GM23338 (cell line): ENCODE results near the gene NPDC1. TPM values are rescaled to one million over a fixed set of nuclear protein-coding genes. Genes with fewer than 3 reads are reported as not detected.
"Not testable (repeated sequence)": the region's sequence is repeated elsewhere in the genome, so short reads cannot be mapped to it uniquely, and the experiment has no call there.

ENCODE experiments used
- ATAC-seq: fragments of 200-7000 bp; cut with Tn5 transposase; 3 replicates; pipeline ENCODE4 v1.9.1; 2020
- DNase-seq: peaks from one replicate; pipeline ENCODE4 v3.0.0-alpha.2; 2015; ENCODE audit warnings: low spot score
- H2AFZ ChIP-seq: fragments of 200-600 bp; sonication (generic); 2 replicates; pipeline ENCODE4 v1.8.0; 2016; ENCODE audit warnings: antibody characterized with exemption, mild to moderate bottlenecking, moderate library complexity
- H3F3A ChIP-seq: fragments of 200-600 bp; sonication (generic); replicated peaks from 2 replicates; pipeline ENCODE4 v1.8.0; 2017; ENCODE audit warnings: antibody characterized with exemption, mixed run types, low read depth
- H3K27ac ChIP-seq: fragments of 200-600 bp; sonication (generic); 2 replicates; pipeline ENCODE4 v1.6.1; 2016; ENCODE audit warnings: low read depth
- H3K27me3 ChIP-seq: fragments of 200-600 bp; sonication (generic); 2 replicates; pipeline ENCODE4 v1.8.0; 2016; ENCODE audit warnings: mild to moderate bottlenecking, mixed run types, moderate library complexity; ENCODE audit not compliant: insufficient read depth
- H3K36me3 ChIP-seq: fragments of 200-600 bp; sonication (generic); 2 replicates; pipeline ENCODE4 v1.8.0; 2016; ENCODE audit warnings: mild to moderate bottlenecking; ENCODE audit not compliant: insufficient read depth
- H3K4me1 ChIP-seq: fragments of 200-600 bp; sonication (generic); 2 replicates; pipeline ENCODE4 v1.8.0; 2016; ENCODE audit warnings: mild to moderate bottlenecking, moderate library complexity; ENCODE audit not compliant: insufficient read depth
- H3K4me2 ChIP-seq: fragments of 200-600 bp; sonication (generic); 2 replicates; pipeline ENCODE4 v1.7.1; 2017; ENCODE audit warnings: mixed run types
- H3K4me3 ChIP-seq: fragments of 200-600 bp; sonication (generic); 2 replicates; pipeline ENCODE4 v1.6.1; 2016; ENCODE audit warnings: mixed run types
- H3K79me2 ChIP-seq: fragments of 200-600 bp; sonication (generic); replicated peaks from 2 replicates; pipeline ENCODE4 v1.8.0; 2017; ENCODE audit warnings: mild to moderate bottlenecking; ENCODE audit not compliant: insufficient read depth
- H3K9me2 ChIP-seq: fragments of 200-600 bp; sonication (generic); 2 replicates; pipeline ENCODE4 v1.8.0; 2017; ENCODE audit not compliant: insufficient read depth
- H4K20me1 ChIP-seq: fragments of 200-600 bp; sonication (generic); replicated peaks from 2 replicates; pipeline ENCODE4 v1.8.0; 2017; ENCODE audit warnings: mild to moderate bottlenecking; ENCODE audit not compliant: insufficient read depth
- H3K27ac Mint-ChIP-seq: 2 replicates; pipeline ENCODE4 v1.8.0; 2020; ENCODE audit warnings: inconsistent platforms, mild to moderate bottlenecking, moderate library complexity, mixed read lengths
- H3K27me3 Mint-ChIP-seq: 3 replicates; pipeline ENCODE4 v1.8.0; 2022; ENCODE audit warnings: low read depth, mild to moderate bottlenecking, moderate library complexity, mixed read lengths, inconsistent platforms; ENCODE audit not compliant: insufficient read depth, poor library complexity
- H3K36me3 Mint-ChIP-seq: 3 replicates; pipeline ENCODE4 v1.8.0; 2021; ENCODE audit warnings: low read depth, mild to moderate bottlenecking, inconsistent platforms, moderate library complexity, mixed read lengths
- H3K4me1 Mint-ChIP-seq: 3 replicates; pipeline ENCODE4 v1.8.0; 2020; ENCODE audit warnings: mild to moderate bottlenecking, inconsistent platforms, mixed read lengths
- H3K4me3 Mint-ChIP-seq: 3 replicates; pipeline ENCODE4 v1.8.0; 2021; ENCODE audit warnings: moderate library complexity, mild to moderate bottlenecking, inconsistent platforms, mixed read lengths
- H3K9me3 Mint-ChIP-seq: 3 replicates; pipeline ENCODE4 v1.8.0; 2020; ENCODE audit warnings: moderate library complexity, mild to moderate bottlenecking, inconsistent platforms, mixed read lengths
- POLR2AphosphoS5 ChIP-seq: IDR thresholded peaks from 2 replicates; pipeline ENCODE4 v1.6.1; 2016; ENCODE audit warnings: antibody characterized with exemption, low read depth
- STAT1 ChIP-seq: IDR thresholded peaks from one replicate; pipeline ENCODE4 v1.6.1; 2016; ENCODE audit warnings: antibody characterized with exemption; ENCODE audit not compliant: unreplicated experiment
- ZNF331 ChIP-seq: fragments of 250-450 bp; sonication (Bioruptor Pico); IDR thresholded peaks from 2 replicates; pipeline ENCODE4 v1.5.0; 2020; ENCODE audit warnings: low read depth, mild to moderate bottlenecking, moderate library complexity
- ZNF462 ChIP-seq: fragments of 250-450 bp; sonication (Bioruptor Pico); IDR thresholded peaks from 2 replicates; pipeline ENCODE4 v1.5.0; 2020; ENCODE audit warnings: mild to moderate bottlenecking, moderate library complexity
- polyA plus RNA-seq: library from polyadenylated mRNA; unstranded; fragments of >200 nt; fragmentation: Nextera tagmentation; extraction: Ambion mirVana; gene quantifications from 2 replicates; pipeline ENCODE4 v1.2.1, GENCODE V29; 2016
- total RNA-seq: library from RNA; depleted of rRNA; stranded (reverse); fragments of >200 nt; shearing (Covaris generic); gene quantifications from 2 replicates; pipeline ENCODE4 v1.2.3, GENCODE V29; 2014

Gene NPDC1
- total and polyA plus RNA-seq, 2 experiments from 2014 or later, result 34.3 to 35.5 TPM

DNA sequence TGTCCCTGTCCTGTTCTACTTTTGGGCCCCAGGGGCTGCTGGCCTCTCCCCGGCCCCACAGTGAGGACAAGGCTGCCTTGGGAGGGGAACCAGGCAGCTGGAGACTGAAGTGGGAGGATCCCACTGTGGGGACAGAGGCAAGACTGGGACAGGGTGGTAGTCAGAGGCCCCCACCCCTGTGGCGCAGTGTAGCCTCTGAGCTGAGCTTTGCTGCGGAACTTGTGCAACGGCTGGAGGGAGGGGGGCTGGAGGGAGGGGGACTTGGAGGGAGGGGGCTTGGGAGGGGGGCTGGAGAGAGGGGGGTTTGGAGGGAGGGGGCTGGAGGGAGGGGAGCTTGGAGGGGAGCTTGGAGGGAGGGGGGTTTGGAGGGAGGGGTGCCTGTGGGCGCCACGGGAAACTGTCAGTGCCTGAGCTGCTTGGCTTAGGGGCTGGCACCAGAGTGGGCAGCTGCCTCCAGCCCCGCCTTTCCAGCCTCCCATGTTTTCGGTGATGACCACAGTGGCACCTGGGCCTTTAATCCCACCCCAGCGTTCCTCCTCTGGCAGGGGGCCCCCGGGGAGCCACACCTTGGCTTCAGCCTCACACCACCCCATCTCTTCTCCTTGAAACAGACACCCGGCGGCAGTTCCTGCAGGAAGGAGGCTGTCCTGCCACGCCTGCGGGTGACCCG lies 11.8 kb downstream of the NPDC1 start (continued):
- TF ChIP-seq ZNF462 (no peak), ZNF331 (no peak), POLR2AphosphoS5 (no peak)

GRCh38 chr9:137033481-137033880 lies 12.5 kb downstream of the NPDC1 start:
- not testable (repeated sequence) for H3K4me3 Mint-ChIP-seq, H3K27ac ChIP-seq, H3F3A ChIP-seq, H3K27ac Mint-ChIP-seq, H3K36me3 Mint-ChIP-seq, H3K36me3 ChIP-seq, H3K4me2 ChIP-seq, H3K9me3 Mint-ChIP-seq, H3K27me3 ChIP-seq, DNase-seq, H3K9me2 ChIP-seq, H3K4me1 ChIP-seq, H3K4me1 Mint-ChIP-seq, ATAC-seq, H3K4me3 ChIP-seq, H3K79me2 ChIP-seq, H4K20me1 ChIP-seq, H2AFZ ChIP-seq
- peaks cover 21% of the 10 kb centered on the region for H3K27me3 Mint-ChIP-seq

GRCh38 chr9:137032858-137033257 lies 13.1 kb downstream of the NPDC1 start:
- Histone ChIP-seq H3K79me2 (no peaks in the 10 kb centered on the region), H3K4me2 (no peak overlapping the region), H3F3A (0 out of 2 replicates have a peak, but pooled peaks cover 3% of the 10 kb centered on the region), H3K36me3 (no peaks in the 10 kb centered on the region), H3K4me3 (no peak overlapping the region), H3K27ac (no peak overlapping the region), H3K27me3 (peaks cover 10% of the 10 kb centered on the region), H3K9me2 (no peaks in the 10 kb centered on the region), H2AFZ (no peak overlapping the region), H3K4me1 (no peaks in the 10 kb centered on the region), H4K20me1 (no peaks in the 10 kb centered on the region)
- ATAC-seq (no peak), DNase-seq (no peak)
- H3K4me1 Mint-ChIP-seq, result no peaks in the 10 kb centered on the region; the same call in 2 of the 3 replicates
- no peaks in the 10 kb centered on the region for H3K9me3 Mint-ChIP-seq
- no peak overlapping the region for H3K4me3 Mint-ChIP-seq
- peaks cover 19% of the 10 kb centered on the region for H3K27me3 Mint-ChIP-seq
- H3K27ac Mint-ChIP-seq, result no peak overlapping the region
- H3K36me3 Mint-ChIP-seq, result no peaks in the 10 kb centered on the region
- TF ChIP-seq ZNF331 (no peak), ZNF462 (no peak), STAT1 (no peak), POLR2AphosphoS5 (no peak)
